Hepatocyte (in vitro differentiated cells): ENCODE data around the gene ZNF195. TPM values are rescaled to one million over a fixed set of nuclear protein-coding genes. Genes with fewer than 3 reads are reported as not detected.
A peak's percentile ranks its signal among the peaks of the same experiment; 100 is the strongest.
"Not testable (repeated sequence)": the region's sequence is repeated elsewhere in the genome, so short reads cannot be mapped to it uniquely, and the experiment has no call there.

Source experiments
- DNase-seq: peaks from one replicate; pipeline ENCODE4 v3.0.0-alpha.2; 2016; ENCODE audit warnings: low spot score
- H2AFZ ChIP-seq: fragments of 200-600 bp; sonication (generic); 2 replicates; pipeline ENCODE4 v1.6.0; 2016; ENCODE audit warnings: antibody characterized with exemption, mild to moderate bottlenecking
- H3K27ac ChIP-seq: fragments of 200-600 bp; sonication (generic); 2 replicates; pipeline ENCODE4 v1.5.1; 2016; ENCODE audit warnings: mild to moderate bottlenecking
- H3K27me3 ChIP-seq: fragments of 200-600 bp; sonication (generic); 2 replicates; pipeline ENCODE4 v1.6.1; 2016
- H3K36me3 ChIP-seq: fragments of 200-600 bp; sonication (generic); replicated peaks from 2 replicates; pipeline ENCODE4 v1.5.1; 2016; ENCODE audit warnings: low read depth; ENCODE audit not compliant: insufficient read depth
- H3K4me1 ChIP-seq: fragments of 200-600 bp; sonication (generic); 2 replicates; pipeline ENCODE4 v1.5.1; 2016; ENCODE audit warnings: mild to moderate bottlenecking, moderate library complexity; ENCODE audit not compliant: insufficient read depth
- H3K4me2 ChIP-seq: fragments of 200-600 bp; sonication (generic); 2 replicates; pipeline ENCODE4 v1.6.0; 2016
- H3K4me3 ChIP-seq: fragments of 200-600 bp; sonication (generic); 2 replicates; pipeline ENCODE4 v1.5.1; 2016; ENCODE audit warnings: mild to moderate bottlenecking
- H3K79me2 ChIP-seq: fragments of 200-600 bp; sonication (generic); 2 replicates; pipeline ENCODE4 v1.6.0; 2017; ENCODE audit warnings: mild to moderate bottlenecking
- H3K9me2 ChIP-seq: fragments of 200-600 bp; sonication (generic); replicated peaks from 2 replicates; pipeline ENCODE4 v1.6.0; 2017; ENCODE audit warnings: mild to moderate bottlenecking; ENCODE audit not compliant: insufficient read depth
- H3K9me3 ChIP-seq: fragments of 200-600 bp; sonication (generic); 2 replicates; pipeline ENCODE4 v1.5.1; 2016; ENCODE audit warnings: low read depth, mild to moderate bottlenecking
- H4K20me1 ChIP-seq: fragments of 200-600 bp; sonication (generic); 2 replicates; pipeline ENCODE4 v1.6.0; 2016; ENCODE audit warnings: mild to moderate bottlenecking; ENCODE audit not compliant: insufficient read depth, poor library complexity, severe bottlenecking
- EZH2 ChIP-seq: fragments of 200-600 bp; sonication (generic); IDR thresholded peaks from 2 replicates; pipeline ENCODE4 v1.6.1; 2016; ENCODE audit warnings: antibody characterized with exemption, mild to moderate bottlenecking, borderline replicate concordance
- EZH2phosphoT487 ChIP-seq: fragments of 200-600 bp; sonication (generic); IDR thresholded peaks from one replicate; pipeline ENCODE4 v1.6.1; 2018; ENCODE audit warnings: antibody characterized with exemption, mild to moderate bottlenecking, low read depth, moderate library complexity; ENCODE audit not compliant: unreplicated experiment, severe bottlenecking
- WGBS: methylation state at CpG from one replicate; pipeline ENCODE4 v1.1.6; 2016; ENCODE audit warnings: low lambda C conversion rate; ENCODE audit errors: missing lambda C conversion rate; 5-methylcytosine and 5-hydroxymethylcytosine counted together
- polyA plus RNA-seq: library from polyadenylated mRNA; unstranded; fragments of >200 nt; fragmentation: Nextera tagmentation; extraction: Ambion mirVana; gene quantifications from 2 replicates; pipeline ENCODE4 v1.2.1, GENCODE V29; 2016
- total RNA-seq: library from RNA; depleted of rRNA; stranded (reverse); fragments of >200 nt; gene quantifications from 2 replicates; pipeline ENCODE4 v1.2.3, GENCODE V29; 2014
- TF ChIP-seq, protein P1 (sequence below): fragments of 200-600 bp; sonication (generic); IDR thresholded peaks from 2 replicates; pipeline ENCODE4 v1.5.1; 2016; ENCODE audit warnings: antibody characterized with exemption, mild to moderate bottlenecking; ENCODE audit not compliant: poor library complexity

The ZNF195 gene
- total and polyA plus RNA-seq, 2 experiments from 2014 or later, result 27.5 to 44.1 TPM

DNA sequence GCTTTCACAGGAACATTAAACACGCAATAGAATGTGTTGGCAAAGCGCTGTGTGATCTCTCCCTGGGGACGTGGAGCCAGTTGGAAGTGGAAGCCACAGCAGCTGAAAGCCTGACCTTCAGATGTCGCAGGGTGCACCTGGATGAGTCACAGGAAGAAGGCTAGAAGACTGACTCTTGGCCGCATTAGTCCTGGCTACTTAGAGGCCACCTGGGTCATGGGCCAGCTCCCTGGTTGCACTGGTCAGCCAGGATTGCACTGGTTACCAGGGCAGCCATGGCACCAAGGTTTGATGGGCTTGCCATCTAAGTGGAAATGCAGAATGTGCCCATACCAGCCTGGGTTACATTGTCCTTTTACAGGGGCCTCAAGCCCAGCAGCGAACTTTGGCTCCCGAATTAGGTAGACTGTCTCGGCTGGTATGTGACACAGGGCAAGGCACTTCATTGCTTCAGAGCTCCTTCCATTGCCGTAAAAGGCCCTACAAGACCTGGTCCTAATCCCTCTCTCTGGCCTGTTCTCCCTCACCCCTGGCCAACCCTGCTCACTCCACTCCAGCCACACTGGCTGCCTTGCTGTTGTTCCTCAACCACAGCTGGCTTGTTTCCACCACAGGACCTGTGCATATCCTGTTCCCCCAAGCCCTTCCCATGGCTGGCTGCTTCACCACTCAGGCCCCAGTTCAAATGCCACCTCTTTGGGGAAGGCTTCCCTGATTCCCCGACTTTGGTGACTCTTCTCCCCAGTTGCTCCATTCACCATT is 41.5 kb upstream of the ZNF195 start:
- H3K27me3 ChIP-seq, H3K79me2 ChIP-seq, DNase-seq, H4K20me1 ChIP-seq, H3K9me3 ChIP-seq, H3K4me3 ChIP-seq, H3K4me2 ChIP-seq, H3K4me1 ChIP-seq, H3K9me2 ChIP-seq, H3K27ac ChIP-seq, H2AFZ ChIP-seq, H3K36me3 ChIP-seq: not testable (repeated sequence)
- WGBS, result 87% methylated on average over 10 of the region's 10 CpGs

GRCh38 chr11:3419496-3419895 is 40.5 kb upstream of the ZNF195 start:
- not testable (repeated sequence) for H3K4me2 ChIP-seq, H3K79me2 ChIP-seq, H3K36me3 ChIP-seq, DNase-seq, H3K4me3 ChIP-seq, H3K27me3 ChIP-seq, H3K27ac ChIP-seq, H3K9me3 ChIP-seq, H2AFZ ChIP-seq, H4K20me1 ChIP-seq, H3K9me2 ChIP-seq, H3K4me1 ChIP-seq
- WGBS, result 93% methylated on average over 1 of the region's 1 CpG

- TF ChIP-seq, protein P1, sequence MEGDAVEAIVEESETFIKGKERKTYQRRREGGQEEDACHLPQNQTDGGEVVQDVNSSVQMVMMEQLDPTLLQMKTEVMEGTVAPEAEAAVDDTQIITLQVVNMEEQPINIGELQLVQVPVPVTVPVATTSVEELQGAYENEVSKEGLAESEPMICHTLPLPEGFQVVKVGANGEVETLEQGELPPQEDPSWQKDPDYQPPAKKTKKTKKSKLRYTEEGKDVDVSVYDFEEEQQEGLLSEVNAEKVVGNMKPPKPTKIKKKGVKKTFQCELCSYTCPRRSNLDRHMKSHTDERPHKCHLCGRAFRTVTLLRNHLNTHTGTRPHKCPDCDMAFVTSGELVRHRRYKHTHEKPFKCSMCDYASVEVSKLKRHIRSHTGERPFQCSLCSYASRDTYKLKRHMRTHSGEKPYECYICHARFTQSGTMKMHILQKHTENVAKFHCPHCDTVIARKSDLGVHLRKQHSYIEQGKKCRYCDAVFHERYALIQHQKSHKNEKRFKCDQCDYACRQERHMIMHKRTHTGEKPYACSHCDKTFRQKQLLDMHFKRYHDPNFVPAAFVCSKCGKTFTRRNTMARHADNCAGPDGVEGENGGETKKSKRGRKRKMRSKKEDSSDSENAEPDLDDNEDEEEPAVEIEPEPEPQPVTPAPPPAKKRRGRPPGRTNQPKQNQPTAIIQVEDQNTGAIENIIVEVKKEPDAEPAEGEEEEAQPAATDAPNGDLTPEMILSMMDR, result peak; percentile 38
- not testable (repeated sequence) for H3K4me1 ChIP-seq, H3K4me2 ChIP-seq, H3K79me2 ChIP-seq, H3K27me3 ChIP-seq, H2AFZ ChIP-seq, H3K36me3 ChIP-seq, H3K9me3 ChIP-seq, H3K9me2 ChIP-seq, H3K4me3 ChIP-seq, H3K27ac ChIP-seq, H4K20me1 ChIP-seq
- WGBS, result 50% methylated on average over 4 of the region's 4 CpGs
- DNase-seq, result peak; percentile 68
These were observed 38.1 kb upstream of the ZNF195 start for GRCh38 chr11:3417047-3417446.

DNA sequence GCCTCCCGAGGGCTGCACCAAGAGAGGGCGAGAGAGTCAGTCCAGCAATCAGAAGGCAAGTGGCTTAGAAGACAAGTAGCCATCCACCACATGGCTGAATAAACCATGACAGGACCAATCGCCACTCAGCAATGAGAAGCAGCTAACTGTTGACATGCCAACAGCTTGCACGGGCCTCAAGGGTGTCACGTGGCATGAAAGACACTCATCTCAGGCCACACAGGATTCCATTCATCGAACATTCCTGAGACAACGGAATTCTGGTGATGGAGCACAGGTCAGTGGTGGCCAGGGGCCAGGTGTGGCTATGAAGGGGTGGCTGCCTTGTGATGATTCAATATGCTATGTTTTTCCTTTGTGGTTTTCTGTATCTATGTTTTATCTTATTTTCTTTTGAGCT is 36.4 kb upstream of the ZNF195 start:
- H4K20me1 ChIP-seq, H3K27ac ChIP-seq, H2AFZ ChIP-seq, H3K79me2 ChIP-seq, DNase-seq, H3K4me3 ChIP-seq, H3K9me2 ChIP-seq, H3K4me2 ChIP-seq, H3K4me1 ChIP-seq, H3K9me3 ChIP-seq, H3K36me3 ChIP-seq, H3K27me3 ChIP-seq: not testable (repeated sequence)
- WGBS, result 73% methylated on average over 7 of the region's 7 CpGs

- H3K4me2 ChIP-seq, H4K20me1 ChIP-seq, H3K36me3 ChIP-seq, H3K9me3 ChIP-seq, H3K27me3 ChIP-seq, H3K9me2 ChIP-seq, H3K79me2 ChIP-seq, DNase-seq, H2AFZ ChIP-seq, H3K27ac ChIP-seq, H3K4me3 ChIP-seq, H3K4me1 ChIP-seq: not testable (repeated sequence)
- 86% methylated on average over 23 of the region's 24 CpGs for WGBS
These were observed 34.7 kb upstream of the ZNF195 start for GRCh38 chr11:3413666-3414065.

- no peaks in the 10 kb centered on the region for H3K79me2 ChIP-seq
- H4K20me1 ChIP-seq, result no peaks in the 10 kb centered on the region
- no peak overlapping the region for H3K4me2 ChIP-seq
- H3K36me3 ChIP-seq, result no peaks in the 10 kb centered on the region
- no peak overlapping the region for H2AFZ ChIP-seq
- H3K4me1 ChIP-seq, result no peaks in the 10 kb centered on the region
- no peak for DNase-seq
- no peak overlapping the region for H3K4me3 ChIP-seq
- H3K27ac ChIP-seq, result no peak overlapping the region
- H3K9me2 ChIP-seq, result no peaks in the 10 kb centered on the region
- 91% methylated on average over 15 of the region's 15 CpGs for WGBS
- TF ChIP-seq EZH2phosphoT487 (no peak), EZH2 (no peak)
- TF ChIP-seq, protein P1, result no peak
- no peaks in the 10 kb centered on the region for H3K9me3 ChIP-seq
- no peaks in the 10 kb centered on the region for H3K27me3 ChIP-seq
These were observed 33.9 kb upstream of the ZNF195 start for GRCh38 chr11:3412837-3413236.
